H1 (cell line): ENCODE measurements around the gene MRFAP1. TPM values are rescaled to one million over a fixed set of nuclear protein-coding genes. Genes with fewer than 3 reads are reported as not detected.

Source experiments
- polyA plus RNA-seq, 7 experiments: library from polyadenylated mRNA; depleted of rRNA in 3 of 7; stranded (reverse) in 5 of 7; unstranded in 2 of 7; fragments of >200 nt in 5 of 7; fragments of 200-250 nt in 2 of 7; gene quantifications; 1 replicate in 5 of 7; 2 replicates in 1 of 7; 4 replicates in 1 of 7; pipeline versions ENCODE4 v1.2.1 to v1.2.3, GENCODE V29; 2011 to 2013; ENCODE audit warnings: missing spikeins in 2 of 7, mixed read lengths in 2 of 7
- total RNA-seq: library from RNA; stranded (reverse); fragmentation: NEBNext Ultra II Directional; extraction: Animal tissue kit (Norgen Biotek cat#: 25700); gene quantifications from 2 replicates; pipeline ENCODE4 v1.2.1, GENCODE V29; 2021
- TF ChIP-seq, protein P1 (sequence below), 3 experiments: IDR thresholded peaks; 1 replicate in 2 of 3; 2 replicates in 1 of 3; pipeline versions ENCODE4 v1.5.1 to v1.6.1; 2011; ENCODE audit warnings: low read length in 3 of 3, mild to moderate bottlenecking in 3 of 3, inconsistent platforms in 2 of 3, low read depth in 1 of 3, moderate library complexity in 1 of 3; ENCODE audit not compliant: insufficient read depth in 1 of 3; ENCODE audit errors: control extremely low read depth in 1 of 3

The MRFAP1 gene
- total and polyA plus RNA-seq, 2 of the 8 experiments (the other 6 are each of a cell fraction or from before 2014, with no cell fraction given) = 108 to 307 TPM

DNA sequence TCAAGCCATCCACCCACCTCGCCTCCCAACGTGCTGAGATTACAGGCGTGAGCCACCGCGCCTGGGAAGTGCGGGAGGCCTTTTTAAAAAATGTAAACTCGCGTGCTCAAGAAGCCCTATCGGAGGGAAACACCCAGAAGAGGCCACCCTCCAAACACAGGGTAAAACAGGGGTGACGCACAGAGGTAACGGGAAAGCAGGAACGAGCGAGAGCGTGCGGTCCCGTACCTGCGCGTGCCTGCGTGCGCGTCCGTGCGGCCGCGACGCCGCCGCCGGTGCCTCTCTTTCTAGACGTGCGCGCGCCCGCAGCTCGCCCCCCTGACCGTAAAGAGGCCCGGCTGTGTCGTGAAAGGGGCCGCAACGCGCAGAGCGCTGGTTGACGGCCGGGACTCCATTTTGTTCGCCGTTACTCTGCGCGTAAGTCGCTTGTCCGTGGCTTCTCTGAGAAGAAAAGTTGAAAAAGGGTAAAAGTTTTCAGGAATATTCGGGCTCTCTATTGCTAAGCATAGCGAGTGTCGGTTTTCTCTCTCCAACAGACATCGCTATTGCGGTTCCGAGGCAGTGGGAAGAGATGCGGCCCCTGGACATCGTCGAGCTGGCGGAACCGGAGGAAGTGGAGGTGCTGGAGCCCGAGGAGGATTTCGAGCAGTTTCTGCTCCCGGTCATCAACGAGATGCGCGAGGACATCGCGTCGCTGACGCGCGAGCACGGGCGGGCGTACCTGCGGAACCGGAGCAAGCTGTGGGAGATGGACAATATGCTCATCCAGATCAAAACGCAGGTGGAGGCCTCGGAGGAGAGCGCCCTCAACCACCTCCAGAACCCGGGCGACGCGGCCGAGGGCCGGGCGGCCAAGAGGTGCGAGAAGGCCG lies at the start of gene MRFAP1 (continued):
- TF ChIP-seq, protein P1, sequence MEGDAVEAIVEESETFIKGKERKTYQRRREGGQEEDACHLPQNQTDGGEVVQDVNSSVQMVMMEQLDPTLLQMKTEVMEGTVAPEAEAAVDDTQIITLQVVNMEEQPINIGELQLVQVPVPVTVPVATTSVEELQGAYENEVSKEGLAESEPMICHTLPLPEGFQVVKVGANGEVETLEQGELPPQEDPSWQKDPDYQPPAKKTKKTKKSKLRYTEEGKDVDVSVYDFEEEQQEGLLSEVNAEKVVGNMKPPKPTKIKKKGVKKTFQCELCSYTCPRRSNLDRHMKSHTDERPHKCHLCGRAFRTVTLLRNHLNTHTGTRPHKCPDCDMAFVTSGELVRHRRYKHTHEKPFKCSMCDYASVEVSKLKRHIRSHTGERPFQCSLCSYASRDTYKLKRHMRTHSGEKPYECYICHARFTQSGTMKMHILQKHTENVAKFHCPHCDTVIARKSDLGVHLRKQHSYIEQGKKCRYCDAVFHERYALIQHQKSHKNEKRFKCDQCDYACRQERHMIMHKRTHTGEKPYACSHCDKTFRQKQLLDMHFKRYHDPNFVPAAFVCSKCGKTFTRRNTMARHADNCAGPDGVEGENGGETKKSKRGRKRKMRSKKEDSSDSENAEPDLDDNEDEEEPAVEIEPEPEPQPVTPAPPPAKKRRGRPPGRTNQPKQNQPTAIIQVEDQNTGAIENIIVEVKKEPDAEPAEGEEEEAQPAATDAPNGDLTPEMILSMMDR (IDR thresholded peaks at IDR 0.05; ENCODE audit: control extremely low read depth in 1 of 3, insufficient read depth in 1 of 3, low read depth in 1 of 3, low read length in 3 of 3) = no peak
